ENCODE data around the gene NT5DC3.

The NT5DC3 gene

GRCh38 chr12:103807561-103808238 is 33.3 kb downstream of the NT5DC3 start:
- no peak overlapping the region for H3K4me3 ChIP-seq (ENCODE audit: low read length)
- WGBS: 90% methylated on average over 9 of the region's 9 CpGs
- no peaks in the 10 kb centered on the region for H3K27me3 ChIP-seq (ENCODE audit: insufficient read depth, low read length)
- H3K9ac ChIP-seq (ENCODE audit: low read depth, low read length): no peak overlapping the region
- H3K4me1 ChIP-seq (ENCODE audit: insufficient read depth, low read length): 0 out of 2 replicates have a peak, but pooled peaks cover 4% of the 10 kb centered on the region
- no peak overlapping the region for H3K27ac ChIP-seq (ENCODE audit: low read depth, low read length)
- peaks cover 14% of the 10 kb centered on the region for H3K36me3 ChIP-seq (ENCODE audit: insufficient read depth, low read length)
- no peaks in the 10 kb centered on the region for H3K9me3 ChIP-seq (ENCODE audit: insufficient read depth, low read depth, low read length)

GRCh38 chr12:103806803-103807202 is 34.2 kb downstream of the NT5DC3 start:
- WGBS: 94% methylated on average over 4 of the region's 4 CpGs
- no peaks in the 10 kb centered on the region for H3K9me3 ChIP-seq (ENCODE audit: insufficient read depth, low read depth, low read length)
- peaks cover 14% of the 10 kb centered on the region; the same call in 1 of the 2 replicates for H3K36me3 ChIP-seq (ENCODE audit: insufficient read depth, low read length)
- 0 out of 2 replicates have a peak, but pooled peaks cover 4% of the 10 kb centered on the region for H3K4me1 ChIP-seq (ENCODE audit: insufficient read depth, low read length)
- no peak overlapping the region for H3K27ac ChIP-seq (ENCODE audit: low read depth, low read length)
- H3K4me3 ChIP-seq (ENCODE audit: low read length): no peak overlapping the region
- H3K9ac ChIP-seq (ENCODE audit: low read depth, low read length): no peak overlapping the region
- no peaks in the 10 kb centered on the region for H3K27me3 ChIP-seq (ENCODE audit: insufficient read depth, low read length)

- 0 out of 2 replicates have a peak, but pooled peaks cover 4% of the 10 kb centered on the region for H3K4me1 ChIP-seq (ENCODE audit: insufficient read depth, low read length)
These were observed 35.2 kb downstream of the NT5DC3 start for GRCh38 chr12:103805655-103806360.

GRCh38 chr12:103803847-103804246 is 37.2 kb downstream of the NT5DC3 start:
- H3K36me3 ChIP-seq (ENCODE audit: insufficient read depth, low read length): 0 out of 2 replicates have a peak, but pooled peaks cover 9% of the 10 kb centered on the region

More at GRCh38 chr12:103805655-103806360, 35.2 kb downstream of the NT5DC3 start:
- Histone ChIP-seq H3K4me3 (ENCODE audit: low read length) (no peak overlapping the region), H3K9ac (ENCODE audit: low read depth, low read length) (no peak overlapping the region), H3K27ac (ENCODE audit: low read depth, low read length) (no peak overlapping the region), H3K27me3 (ENCODE audit: insufficient read depth, low read length) (no peaks in the 10 kb centered on the region), H3K36me3 (ENCODE audit: insufficient read depth, low read length) (0 out of 2 replicates have a peak, but pooled peaks cover 9% of the 10 kb centered on the region), H3K9me3 (ENCODE audit: insufficient read depth, low read depth, low read length) (no peaks in the 10 kb centered on the region)
- 95% methylated on average over 4 of the region's 5 CpGs for WGBS

GRCh38 chr12:103802586-103802886 is 38.5 kb downstream of the NT5DC3 start:
- Histone ChIP-seq H3K27me3 (ENCODE audit: insufficient read depth, low read length) (no peaks in the 10 kb centered on the region), H3K36me3 (ENCODE audit: insufficient read depth, low read length) (peaks cover 12% of the 10 kb centered on the region; the same call in 1 of the 2 replicates), H3K9ac (ENCODE audit: low read depth, low read length) (no peak overlapping the region), H3K27ac (ENCODE audit: low read depth, low read length) (no peak overlapping the region), H3K4me1 (ENCODE audit: insufficient read depth, low read length) (0 out of 2 replicates have a peak, but pooled peaks cover 4% of the 10 kb centered on the region), H3K9me3 (ENCODE audit: insufficient read depth, low read depth, low read length) (no peaks in the 10 kb centered on the region), H3K4me3 (ENCODE audit: low read length) (no peak overlapping the region)
- WGBS: 100% methylated on average over 1 of the region's 1 CpG

More at GRCh38 chr12:103803847-103804246, 37.2 kb downstream of the NT5DC3 start:
- Histone ChIP-seq H3K9ac (ENCODE audit: low read depth, low read length) (no peak overlapping the region), H3K4me3 (ENCODE audit: low read length) (no peak overlapping the region), H3K27me3 (ENCODE audit: insufficient read depth, low read length) (no peaks in the 10 kb centered on the region), H3K4me1 (ENCODE audit: insufficient read depth, low read length) (0 out of 2 replicates have a peak, but pooled peaks cover 4% of the 10 kb centered on the region), H3K9me3 (ENCODE audit: insufficient read depth, low read depth, low read length) (no peaks in the 10 kb centered on the region), H3K27ac (ENCODE audit: low read depth, low read length) (no peak overlapping the region)
- WGBS: 100% methylated on average over 1 of the region's 1 CpG

GRCh38 chr12:103801709-103802585 is 39.1 kb downstream of the NT5DC3 start:
- Histone ChIP-seq H3K4me1 (ENCODE audit: insufficient read depth, low read length) (0 out of 2 replicates have a peak, but pooled peaks cover 4% of the 10 kb centered on the region), H3K27me3 (ENCODE audit: insufficient read depth, low read length) (no peaks in the 10 kb centered on the region), H3K36me3 (ENCODE audit: insufficient read depth, low read length) (peaks cover 12% of the 10 kb centered on the region; the same call in 1 of the 2 replicates), H3K4me3 (ENCODE audit: low read length) (no peak overlapping the region), H3K9me3 (ENCODE audit: insufficient read depth, low read depth, low read length) (no peaks in the 10 kb centered on the region), H3K9ac (ENCODE audit: low read depth, low read length) (no peak overlapping the region), H3K27ac (ENCODE audit: low read depth, low read length) (no peak overlapping the region)
- 94% methylated on average over 11 of the region's 11 CpGs for WGBS

GRCh38 chr12:103799857-103800771 is 40.9 kb downstream of the NT5DC3 start:
- H3K27me3 ChIP-seq (ENCODE audit: insufficient read depth, low read length): no peaks in the 10 kb centered on the region
- 0 out of 2 replicates have a peak, but pooled peaks cover 2% of the 10 kb centered on the region for H3K4me1 ChIP-seq (ENCODE audit: insufficient read depth, low read length)
- H3K9ac ChIP-seq (ENCODE audit: low read depth, low read length): no peak overlapping the region
- H3K36me3 ChIP-seq (ENCODE audit: insufficient read depth, low read length): peaks cover 19% of the 10 kb centered on the region
- no peak overlapping the region for H3K4me3 ChIP-seq (ENCODE audit: low read length)
- 92% methylated on average over 15 of the region's 16 CpGs for WGBS
- H3K9me3 ChIP-seq (ENCODE audit: insufficient read depth, low read depth, low read length): no peaks in the 10 kb centered on the region
- no peak overlapping the region for H3K27ac ChIP-seq (ENCODE audit: low read depth, low read length)

GRCh38 chr12:103799504-103799856 is 41.6 kb downstream of the NT5DC3 start:
- Histone ChIP-seq H3K4me3 (ENCODE audit: low read length) (no peak overlapping the region), H3K27ac (ENCODE audit: low read depth, low read length) (no peak overlapping the region), H3K9me3 (ENCODE audit: insufficient read depth, low read depth, low read length) (no peaks in the 10 kb centered on the region), H3K27me3 (ENCODE audit: insufficient read depth, low read length) (no peaks in the 10 kb centered on the region), H3K4me1 (ENCODE audit: insufficient read depth, low read length) (no peaks in the 10 kb centered on the region), H3K9ac (ENCODE audit: low read depth, low read length) (no peak overlapping the region), H3K36me3 (ENCODE audit: insufficient read depth, low read length) (peaks cover 22% of the 10 kb centered on the region)
- WGBS: 96% methylated on average over 4 of the region's 4 CpGs

- WGBS: 97% methylated on average over 4 of the region's 4 CpGs
- Histone ChIP-seq H3K4me3 (ENCODE audit: low read length) (no peak overlapping the region), H3K27me3 (ENCODE audit: insufficient read depth, low read length) (no peaks in the 10 kb centered on the region), H3K9me3 (ENCODE audit: insufficient read depth, low read depth, low read length) (no peaks in the 10 kb centered on the region), H3K36me3 (ENCODE audit: insufficient read depth, low read length) (peaks cover 29% of the 10 kb centered on the region), H3K27ac (ENCODE audit: low read depth, low read length) (no peak overlapping the region), H3K9ac (ENCODE audit: low read depth, low read length) (no peak overlapping the region), H3K4me1 (ENCODE audit: insufficient read depth, low read length) (no peaks in the 10 kb centered on the region)
These were observed 42.4 kb downstream of the NT5DC3 start for GRCh38 chr12:103798586-103798985.

Measured in HUES64 (cell line).